H9 (cell line): ENCODE data around the gene YWHAB. TPM values are rescaled to one million over a fixed set of nuclear protein-coding genes. Genes with fewer than 3 reads are reported as not detected.

Source experiments
- DNase-seq: peaks from one replicate; pipeline ENCODE4 v3.0.0-alpha.2; 2017
- H2AFZ ChIP-seq: one replicate; pipeline ENCODE4 v1.6.1; 2013; ENCODE audit warnings: mild to moderate bottlenecking, low read length, control low read depth, moderate library complexity
- H2AK5ac ChIP-seq: 2 replicates; pipeline ENCODE4 v1.6.1; 2013; ENCODE audit warnings: low read length, control low read depth, mixed read lengths; ENCODE audit not compliant: insufficient read length
- H2BK120ac ChIP-seq: one replicate; pipeline ENCODE4 v1.6.1; 2013; ENCODE audit warnings: low read depth, mild to moderate bottlenecking, low read length, control low read depth, inconsistent platforms; ENCODE audit not compliant: poor library complexity, severe bottlenecking
- H2BK12ac ChIP-seq: 2 replicates; pipeline ENCODE4 v1.6.1; 2013; ENCODE audit warnings: low read length, control low read depth, mixed read lengths, low read depth; ENCODE audit not compliant: insufficient read length
- H2BK15ac ChIP-seq: 2 replicates; pipeline ENCODE4 v1.6.1; 2013; ENCODE audit warnings: low read depth, low read length, control low read depth
- H2BK20ac ChIP-seq: one replicate; pipeline ENCODE4 v1.6.1; 2013; ENCODE audit warnings: low read depth, mild to moderate bottlenecking, low read length, control low read depth, inconsistent platforms; ENCODE audit not compliant: poor library complexity, severe bottlenecking
- H2BK5ac ChIP-seq: 2 replicates; pipeline ENCODE4 v1.6.1; 2013; ENCODE audit warnings: low read length, control low read depth, mixed read lengths; ENCODE audit not compliant: insufficient read length
- H3K14ac ChIP-seq: 2 replicates; pipeline ENCODE4 v1.6.1; 2013; ENCODE audit warnings: low read length, control low read depth; ENCODE audit not compliant: insufficient read depth
- H3K18ac ChIP-seq: 2 replicates; pipeline ENCODE4 v1.6.1; 2013; ENCODE audit warnings: low read depth, mild to moderate bottlenecking, mixed read lengths, low read length, control low read depth; ENCODE audit not compliant: insufficient read length
- H3K23ac ChIP-seq: 2 replicates; pipeline ENCODE4 v1.6.1; 2013; ENCODE audit warnings: low read length, control low read depth, mixed read lengths, low read depth; ENCODE audit not compliant: insufficient read length
- H3K23me2 ChIP-seq: 2 replicates; pipeline ENCODE4 v1.6.1; 2013; ENCODE audit warnings: low read depth, mild to moderate bottlenecking, mixed read lengths, low read length, control low read depth; ENCODE audit not compliant: insufficient read length, poor library complexity, severe bottlenecking
- H3K27ac ChIP-seq: 2 replicates; pipeline ENCODE4 v1.5.1; 2013; ENCODE audit warnings: low read length, control low read depth, mixed read lengths, low read depth; ENCODE audit not compliant: insufficient read length
- H3K27me3 ChIP-seq: 2 replicates; pipeline ENCODE4 v1.6.1; 2013; ENCODE audit warnings: low read length, control low read depth, inconsistent platforms; ENCODE audit not compliant: insufficient read depth
- H3K4ac ChIP-seq: 2 replicates; pipeline ENCODE4 v1.6.1; 2013; ENCODE audit warnings: low read depth, mild to moderate bottlenecking, control low read depth, inconsistent platforms, low read length, moderate library complexity
- H3K4me1 ChIP-seq: 2 replicates; pipeline ENCODE4 v1.6.1; 2013; ENCODE audit warnings: low read length, control low read depth, inconsistent platforms; ENCODE audit not compliant: insufficient read depth
- H3K4me2 ChIP-seq: 2 replicates; pipeline ENCODE4 v1.6.1; 2013; ENCODE audit warnings: low read length, control low read depth, mixed read lengths; ENCODE audit not compliant: insufficient read length, insufficient read depth
- H3K56ac ChIP-seq: 2 replicates; pipeline ENCODE4 v1.6.1; 2013; ENCODE audit warnings: low read depth, mild to moderate bottlenecking, mixed read lengths, low read length, control low read depth; ENCODE audit not compliant: insufficient read length
- H3K79me1 ChIP-seq: 2 replicates; pipeline ENCODE4 v1.6.1; 2013; ENCODE audit warnings: low read depth, mild to moderate bottlenecking, moderate library complexity, low read length, control low read depth, inconsistent platforms; ENCODE audit not compliant: insufficient read depth, poor library complexity, severe bottlenecking
- H3K79me2 ChIP-seq: 2 replicates; pipeline ENCODE4 v1.6.1; 2013; ENCODE audit warnings: low read length, control low read depth, inconsistent platforms; ENCODE audit not compliant: insufficient read depth
- H3K9ac ChIP-seq: 2 replicates; pipeline ENCODE4 v1.6.1; 2013; ENCODE audit warnings: low read length, control low read depth, mixed read lengths; ENCODE audit not compliant: insufficient read length; ENCODE audit errors: extremely low read depth
- H3K9me3 ChIP-seq: one replicate; pipeline ENCODE4 v1.6.1; 2013; ENCODE audit warnings: low read depth, low read length, inconsistent platforms; ENCODE audit not compliant: control insufficient read depth
- H3T11ph ChIP-seq: one replicate; pipeline ENCODE4 v1.6.1; 2013; ENCODE audit warnings: mild to moderate bottlenecking, low read length, control low read depth, inconsistent platforms
- H4K20me1 ChIP-seq: one replicate; pipeline ENCODE4 v1.6.1; 2013; ENCODE audit not compliant: control insufficient read depth, insufficient read length, insufficient read depth
- H4K5ac ChIP-seq: 2 replicates; pipeline ENCODE4 v1.6.1; 2013; ENCODE audit warnings: low read depth, mild to moderate bottlenecking, mixed read lengths, low read length, control low read depth; ENCODE audit not compliant: insufficient read length
- H4K8ac ChIP-seq: replicated peaks from 2 replicates; pipeline ENCODE4 v1.6.1; 2013; ENCODE audit warnings: low read length, control low read depth, mixed read lengths, low read depth; ENCODE audit not compliant: insufficient read length
- H4K91ac ChIP-seq: 2 replicates; pipeline ENCODE4 v1.6.1; 2013; ENCODE audit warnings: low read depth, mild to moderate bottlenecking, moderate library complexity, mixed read lengths, low read length, control low read depth; ENCODE audit not compliant: insufficient read length
- H3K27ac Mint-ChIP-seq, 3 experiments: 2 replicates in 2 of 3; 3 replicates in 1 of 3; pipeline ENCODE4 v1.8.0; 2020 to 2021; ENCODE audit warnings: mixed read lengths in 3 of 3, mild to moderate bottlenecking in 1 of 3, moderate library complexity in 1 of 3
- H3K27me3 Mint-ChIP-seq: 2 replicates; pipeline ENCODE4 v1.8.0; 2021; ENCODE audit warnings: low read depth, mild to moderate bottlenecking, moderate library complexity, mixed read lengths
- H3K36me3 Mint-ChIP-seq, 3 experiments: 2 replicates in 2 of 3; 3 replicates in 1 of 3; pipeline ENCODE4 v1.8.0; 2020 to 2021; ENCODE audit warnings: low read depth in 3 of 3, mixed read lengths in 3 of 3; ENCODE audit not compliant: insufficient read depth in 1 of 3
- H3K4me1 Mint-ChIP-seq, 2 experiments: 2 replicates each; pipeline ENCODE4 v1.8.0; 2020; ENCODE audit warnings: mixed read lengths in 2 of 2
- H3K4me3 Mint-ChIP-seq, 2 experiments: 2 replicates in 1 of 2; 3 replicates in 1 of 2; pipeline ENCODE4 v1.8.0; 2020 to 2021; ENCODE audit warnings: mild to moderate bottlenecking in 2 of 2, mixed read lengths in 2 of 2, moderate library complexity in 1 of 2
- H3K9me3 Mint-ChIP-seq, 2 experiments: 2 replicates in 1 of 2; 3 replicates in 1 of 2; pipeline ENCODE4 v1.8.0; 2020; ENCODE audit warnings: mild to moderate bottlenecking in 2 of 2, mixed read lengths in 2 of 2, moderate library complexity in 1 of 2
- WGBS: extraction: QIAGEN DNeasy Blood & Tissue Kit; methylation state at CpG from one replicate; pipeline ENCODE4 v1.1.7; 2013; ENCODE audit warnings: missing lambda C conversion rate, low lambda C conversion rate, mixed read lengths; ENCODE audit not compliant: insufficient read length; ENCODE audit errors: extremely low coverage; 5-methylcytosine and 5-hydroxymethylcytosine counted together
- total RNA-seq: library from RNA; stranded (reverse); gene quantifications from 2 replicates; pipeline ENCODE4 v1.2.1, GENCODE V29; 2021
- TF ChIP-seq, protein P1 (sequence below): fragments of 200-600 bp; sonication (generic); conservative IDR thresholded peaks from 3 replicates; pipeline ENCODE4 v1.8.0; 2021; ENCODE audit warnings: antibody characterized with exemption, mild to moderate bottlenecking

Gene YWHAB
- total RNA-seq, 1 experiment from 2014 or later = 203 TPM

DNA sequence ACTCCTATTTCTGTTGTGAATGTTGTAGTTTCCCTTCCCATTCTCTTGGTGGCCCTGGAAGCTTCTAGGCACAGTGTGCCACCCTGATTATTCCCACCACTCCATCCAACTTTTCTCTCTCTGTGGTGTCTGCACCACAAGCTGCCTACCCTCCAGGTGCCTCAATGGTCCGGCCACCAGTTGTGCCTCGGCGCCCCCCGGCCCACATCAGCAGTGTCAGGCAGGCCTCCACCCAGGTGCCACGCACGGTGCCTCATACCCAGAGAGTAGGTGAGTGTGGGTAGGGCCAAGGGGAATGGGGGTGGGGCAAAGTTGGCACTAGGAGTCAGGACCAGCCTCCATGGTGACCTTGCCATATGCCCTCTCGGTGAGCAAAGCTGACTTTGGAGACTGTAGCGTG is 47.4 kb downstream of the YWHAB start:
- Histone ChIP-seq H3K27ac (no peak overlapping the region), H2BK120ac (no peak overlapping the region), H4K5ac (no peak overlapping the region), H3K79me2 (no peaks in the 10 kb centered on the region), H3K18ac (no peak overlapping the region), H3T11ph (no peak overlapping the region), H2BK5ac (no peak overlapping the region), H3K4me2 (no peak overlapping the region), H3K56ac (no peak overlapping the region), H4K91ac (no peak overlapping the region), H3K23me2 (no peaks in the 10 kb centered on the region), H3K27me3 (no peaks in the 10 kb centered on the region), H3K9me3 (no peaks in the 10 kb centered on the region), H2AK5ac (no peak overlapping the region), H2BK20ac (no peak overlapping the region), H3K9ac (no peak overlapping the region), H2BK12ac (no peak overlapping the region), H4K8ac (no peak overlapping the region), H3K14ac (no peak overlapping the region), H4K20me1 (no peaks in the 10 kb centered on the region), H2BK15ac (no peak overlapping the region), H3K79me1 (no peaks in the 10 kb centered on the region), H3K4ac (no peak overlapping the region), H3K4me1 (no peaks in the 10 kb centered on the region; the same call in 1 of the 2 replicates), H3K23ac (no peak overlapping the region), H2AFZ (no peak overlapping the region)
- Mint-ChIP-seq H3K36me3 (peaks cover 21 to 78% (median 56%) of the 10 kb centered on the region in 3 experiments; a peak in 6 of 7 replicates), H3K4me1 (no peaks in the 10 kb centered on the region), H3K4me3 (no peak overlapping the region), H3K27ac (no peak overlapping the region; a peak in 1 of 7 replicates), H3K27me3 (no peaks in the 10 kb centered on the region), H3K9me3 (no peaks in the 10 kb centered on the region)
- no peak for DNase-seq
- TF ChIP-seq, protein P1, sequence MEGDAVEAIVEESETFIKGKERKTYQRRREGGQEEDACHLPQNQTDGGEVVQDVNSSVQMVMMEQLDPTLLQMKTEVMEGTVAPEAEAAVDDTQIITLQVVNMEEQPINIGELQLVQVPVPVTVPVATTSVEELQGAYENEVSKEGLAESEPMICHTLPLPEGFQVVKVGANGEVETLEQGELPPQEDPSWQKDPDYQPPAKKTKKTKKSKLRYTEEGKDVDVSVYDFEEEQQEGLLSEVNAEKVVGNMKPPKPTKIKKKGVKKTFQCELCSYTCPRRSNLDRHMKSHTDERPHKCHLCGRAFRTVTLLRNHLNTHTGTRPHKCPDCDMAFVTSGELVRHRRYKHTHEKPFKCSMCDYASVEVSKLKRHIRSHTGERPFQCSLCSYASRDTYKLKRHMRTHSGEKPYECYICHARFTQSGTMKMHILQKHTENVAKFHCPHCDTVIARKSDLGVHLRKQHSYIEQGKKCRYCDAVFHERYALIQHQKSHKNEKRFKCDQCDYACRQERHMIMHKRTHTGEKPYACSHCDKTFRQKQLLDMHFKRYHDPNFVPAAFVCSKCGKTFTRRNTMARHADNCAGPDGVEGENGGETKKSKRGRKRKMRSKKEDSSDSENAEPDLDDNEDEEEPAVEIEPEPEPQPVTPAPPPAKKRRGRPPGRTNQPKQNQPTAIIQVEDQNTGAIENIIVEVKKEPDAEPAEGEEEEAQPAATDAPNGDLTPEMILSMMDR = no peak
- WGBS = no CpG with 5 or more reads among the region's 8 CpGs
